Motor neuron (in vitro differentiated cells): Measurements from ENCODE around the gene SMR3B. TPM values are rescaled to one million over a fixed set of nuclear protein-coding genes. Genes with fewer than 3 reads are reported as not detected.

Experiments
- ATAC-seq, 8 experiments: fragments of 200-7000 bp; cut with Tn5 transposase; replicated peaks in 6 of 8; 2 replicates each; pipeline ENCODE4 v1.8.0; 2021; ENCODE audit warnings: mild to moderate bottlenecking in 8 of 8, moderate library complexity in 8 of 8
- H3K27ac ChIP-seq, 2 donors: fragments of 250-450 bp; sonication (Bioruptor Pico); 2 replicates each; pipeline ENCODE4 v1.9.0; 2021; ENCODE audit warnings: antibody characterized with exemption in 2 of 2, mild to moderate bottlenecking in 2 of 2, moderate library complexity in 1 of 2
- H3K4me1 ChIP-seq, 2 donors: fragments of 250-450 bp; sonication (Bioruptor Pico); replicated peaks in 1 of 2; 2 replicates each; pipeline ENCODE4 v1.6.1; 2021; ENCODE audit warnings: antibody characterized with exemption in 2 of 2, mild to moderate bottlenecking in 2 of 2, moderate library complexity in 1 of 2
- H3K4me3 ChIP-seq, 5 donors: fragments of 250-450 bp; sonication (Bioruptor Pico); 2 replicates each; pipeline ENCODE4 v1.9.0; 2021; ENCODE audit warnings: antibody characterized with exemption in 5 of 5, mild to moderate bottlenecking in 5 of 5, moderate library complexity in 4 of 5
- WGBS, 10 experiments: fragments of 450-650 bp; shearing (Covaris generic); methylation state at CpG; one replicate each; pipeline ENCODE4 v1.0.0; 2022; 5-methylcytosine and 5-hydroxymethylcytosine counted together
- in situ Hi-C, 9 experiments: fragments of 400-800 bp; cut with MboI; loops; one replicate each; pipeline ENCODE4 v1.15.0; 2021; ENCODE audit warnings: low sequenced_read_pairs in 9 of 9, low pct_unique_long_range_greater_than_20kb in 2 of 9; ENCODE audit not compliant: unreplicated experiment in 9 of 9
- total RNA-seq, 8 experiments: library from RNA; unstranded; fragments of 300-600 nt; gene quantifications; 2 replicates each; pipeline versions ENCODE4 v1.2.3 to v1.2.4, GENCODE V29; 2022

The SMR3B gene
- total RNA-seq, 8 experiments from 2014 or later, result 0.32 to 1.8 (median 0.63) TPM; not detected in 4

GRCh38 chr4:70392057-70392776, 9.3 kb downstream of the SMR3B start:
- H3K27ac ChIP-seq, result no peak overlapping the region
- in situ Hi-C loops, result no loop called here
- WGBS, 10 experiments, result 0 to 83% (median 58%) methylated on average over 1 to 2 of the region's 2 CpGs
- no peaks in the 10 kb centered on the region for H3K4me1 ChIP-seq
- ATAC-seq, result no peak
- H3K4me3 ChIP-seq, result no peak overlapping the region

- no peak for ATAC-seq
- in situ Hi-C loops, result no loop called here
These were observed 14.6 kb downstream of the SMR3B start, which contains the start of gene OPRPN for GRCh38 chr4:70397580-70397979. Gene OPRPN, plus strand, starts transcription at chr4:70397940. Its CDS starts 1,346 bp downstream, at chr4:70399286.

GRCh38 chr4:70399319-70399718, 16.4 kb downstream of the SMR3B start:
- ATAC-seq, result no peak
- Histone ChIP-seq H3K4me1 (no peaks in the 10 kb centered on the region), H3K27ac (no peak overlapping the region), H3K4me3 (no peak overlapping the region)
- in situ Hi-C loops, result no loop called here
- 0 to 100% (median 45%) methylated on average over 1 of the region's 1 CpG; no CpG with 5 or more reads in 3 of the 10 experiments for WGBS, 10 experiments

More at GRCh38 chr4:70397580-70397979, 14.6 kb downstream of the SMR3B start, which contains the start of gene OPRPN:
- Histone ChIP-seq H3K4me3 (no peak within 1 kb of the TSS), H3K27ac (no peak within 1 kb of the TSS), H3K4me1 (no peaks in the 10 kb centered on the region)

GRCh38 chr4:70402762-70403161, 19.8 kb downstream of the SMR3B start:
- no peak overlapping the region for H3K27ac ChIP-seq
- no peaks in the 10 kb centered on the region for H3K4me1 ChIP-seq
- no peak overlapping the region for H3K4me3 ChIP-seq
- WGBS, 10 experiments, result 0 to 100% (median 86%) methylated on average over 1 of the region's 1 CpG; no CpG with 5 or more reads in 1 of the 10 experiments
- in situ Hi-C loops, result no loop called here
- no peak for ATAC-seq

GRCh38 chr4:70405765-70406164, 22.8 kb downstream of the SMR3B start:
- ATAC-seq, result no peak
- Histone ChIP-seq H3K27ac (no peak overlapping the region), H3K4me1 (no peaks in the 10 kb centered on the region), H3K4me3 (no peak overlapping the region)
- in situ Hi-C loops, result no loop called here
- 20 to 100% (median 64%) methylated on average over 1 to 6 of the region's 6 CpGs; no CpG with 5 or more reads in 1 of the 10 experiments for WGBS, 10 experiments

- Histone ChIP-seq H3K4me1 (no peaks in the 10 kb centered on the region), H3K4me3 (no peak overlapping the region), H3K27ac (no peak overlapping the region)
- no peak for ATAC-seq
- in situ Hi-C loops, result no loop called here
- WGBS, 10 experiments, result 100% methylated on average over 1 of the region's 1 CpG; no CpG with 5 or more reads in 9 of the 10 experiments
These were observed 42.4 kb downstream of the SMR3B start for GRCh38 chr4:70425306-70425705.

GRCh38 chr4:70426789-70427188, 43.9 kb downstream of the SMR3B start:
- in situ Hi-C loops, result no loop called here
- no peak for ATAC-seq
- Histone ChIP-seq H3K4me3 (no peak overlapping the region), H3K27ac (no peak overlapping the region), H3K4me1 (no peaks in the 10 kb centered on the region)

- H3K4me1 ChIP-seq, result no peaks in the 10 kb centered on the region
- H3K4me3 ChIP-seq, result no peak overlapping the region
- WGBS, 10 experiments, result 0 to 70% (median 17%) methylated on average over 1 to 6 of the region's 7 CpGs; no CpG with 5 or more reads in 4 of the 10 experiments
- no peak overlapping the region for H3K27ac ChIP-seq
- in situ Hi-C loops, result no loop called here
- ATAC-seq, result peak in 2 of 8 experiments; percentile 27 to 32
These were observed 54.3 kb downstream of the SMR3B start for GRCh38 chr4:70437197-70437596.

Other genes starting within 250 kb of the SMR3B start
- gene PRR27, start 228.9 kb upstream of the SMR3B start, total RNA-seq, result 1 to 10 TPM in 1 of 8 experiments, under 1 TPM in 7; 0.04 to 1.7 (median 0.28) TPM
- under 1 TPM in 1 of 8 experiments, not detected in 7; 0.40 TPM for gene ODAM, start 187.4 kb upstream of the SMR3B start, total RNA-seq
- 100 to 1,000 TPM in 1 of 8 experiments, 10 to 100 TPM in 2, not detected in 5; 12.8 to 113 (median 93.4) TPM for gene FDCSP, start 157.0 kb upstream of the SMR3B start, total RNA-seq
- gene CSN3, start 140.5 kb upstream of the SMR3B start, total RNA-seq, result 1 to 10 TPM in 1 of 8 experiments, under 1 TPM in 1, not detected in 6; 0.52 to 1.2 TPM
- 1 to 10 TPM in 1 of 8 experiments, under 1 TPM in 2, not detected in 5; 0.13 to 1.3 (median 0.43) TPM for gene CABS1, start 48.1 kb upstream of the SMR3B start, total RNA-seq
- gene SMR3A, start 22.4 kb upstream of the SMR3B start, total RNA-seq, result 1 to 10 TPM in 1 of 8 experiments, under 1 TPM in 2, not detected in 5; 0.80 to 1.2 (median 0.97) TPM
- 1 to 10 TPM in 1 of 8 experiments, under 1 TPM in 3, not detected in 4; 0.41 to 2.5 (median 0.51) TPM for gene OPRPN, start 14.8 kb downstream of the SMR3B start, total RNA-seq
- 1 to 10 TPM in 1 of 8 experiments, under 1 TPM in 5, not detected in 2; 0.20 to 1.3 (median 0.44) TPM for gene MUC7, start 89.1 kb downstream of the SMR3B start, total RNA-seq
- 10 to 100 TPM in 1 of 8 experiments, 1 to 10 TPM in 1, under 1 TPM in 1, not detected in 5; 0.46 to 55.5 (median 2.6) TPM for gene AMTN, start 135.4 kb downstream of the SMR3B start, total RNA-seq
- under 1 TPM in 4 of 8 experiments, not detected in 4; 0.14 to 0.28 (median 0.19) TPM for gene AMBN, start 209.1 kb downstream of the SMR3B start, total RNA-seq
- under 1 TPM in 6 of 8 experiments, not detected in 2; 0.05 to 0.33 (median 0.14) TPM for gene ENAM, start 245.6 kb downstream of the SMR3B start, total RNA-seq